LHCN-M2 (cell line): ENCODE measurements around the gene COQ4. TPM values are rescaled to one million over a fixed set of nuclear protein-coding genes. Genes with fewer than 3 reads are reported as not detected.
"Not testable (repeated sequence)": the region's sequence is repeated elsewhere in the genome, so short reads cannot be mapped to it uniquely, and the experiment has no call there.

Experiments
- DNase-seq: peaks from one replicate; pipeline ENCODE4 v3.0.0-alpha.2; 2012; ENCODE audit warnings: low read depth
- total RNA-seq: library from RNA; depleted of rRNA; stranded (reverse); fragments of >200 nt; gene quantifications from 2 replicates; pipeline ENCODE4 v1.2.3, GENCODE V29; 2014

The COQ4 gene
- total RNA-seq, 1 experiment from 2014 or later: 40.1 TPM

- DNase-seq: no peak
Measured at GRCh38 chr9:128298535-128299482, 23.8 kb upstream of the COQ4 start.

- DNase-seq: no peak
Measured at GRCh38 chr9:128304136-128304970, 18.3 kb upstream of the COQ4 start.

GRCh38 chr9:128304971-128305288 lies 17.7 kb upstream of the COQ4 start:
- no peak for DNase-seq

- DNase-seq: no peak
Measured at GRCh38 chr9:128309551-128309950, 13.1 kb upstream of the COQ4 start.

- DNase-seq: no peak
Measured at GRCh38 chr9:128310461-128310860, 12.2 kb upstream of the COQ4 start.

- DNase-seq: no peak
Measured at GRCh38 chr9:128314697-128315096, 7.9 kb upstream of the COQ4 start.

- DNase-seq: no peak
Measured at GRCh38 chr9:128316421-128316820, 6.2 kb upstream of the COQ4 start.

GRCh38 chr9:128317629-128318028 lies 5.0 kb upstream of the COQ4 start:
- no peak for DNase-seq

- no peak for DNase-seq
Measured at GRCh38 chr9:128321343-128321742, 1.3 kb upstream of the COQ4 start.

GRCh38 chr9:128321879-128322403 lies 698 bp upstream of the COQ4 start:
- no peak for DNase-seq

GRCh38 chr9:128323212-128323730 lies 632 bp downstream of the COQ4 start:
- peak; percentile 26 for DNase-seq

- no peak for DNase-seq
Measured at GRCh38 chr9:128323791-128324190, 1.2 kb downstream of the COQ4 start.

- DNase-seq: no peak
Measured at GRCh38 chr9:128324401-128324800, 1.8 kb downstream of the COQ4 start.

- DNase-seq: no peak
Measured at GRCh38 chr9:128325629-128326028, 3.0 kb downstream of the COQ4 start.

- no peak for DNase-seq
Measured at GRCh38 chr9:128333451-128333869, 10.8 kb downstream of the COQ4 start.

- no peak for DNase-seq
Measured at GRCh38 chr9:128335161-128335560, 12.5 kb downstream of the COQ4 start.

- no peak for DNase-seq
Measured at GRCh38 chr9:128335914-128336313, 13.3 kb downstream of the COQ4 start.

- DNase-seq: no peak
Measured at GRCh38 chr9:128337936-128338335, 15.3 kb downstream of the COQ4 start.

GRCh38 chr9:128338852-128339614 lies 16.4 kb downstream of the COQ4 start:
- DNase-seq: not testable (repeated sequence)

- peak; percentile 63 for DNase-seq
Measured at GRCh38 chr9:128339761-128340690, 17.4 kb downstream of the COQ4 start, which contains the start of gene SLC27A4. Gene SLC27A4, plus strand, starts transcription at chr9:128340527. Its CDS starts 2,606 bp downstream, at chr9:128343133.
